Measurements from ENCODE around the gene EPB42.
"Not testable (repeated sequence)": the region's sequence is repeated elsewhere in the genome, so short reads cannot be mapped to it uniquely, and the experiment has no call there.

The EPB42 gene

GRCh38 chr15:43184407-43185124 lies 36.3 kb downstream of the EPB42 start:
- DNase-seq = peak in 1 of 2 donors; percentile 16

GRCh38 chr15:43183270-43183669 lies 37.5 kb downstream of the EPB42 start:
- DNase-seq = no peak

GRCh38 chr15:43177147-43177546 lies 43.7 kb downstream of the EPB42 start:
- DNase-seq = not testable (repeated sequence)

- DNase-seq = not testable (repeated sequence)
These were observed 45.0 kb downstream of the EPB42 start for GRCh38 chr15:43175656-43176309.

GRCh38 chr15:43169888-43170287 lies 50.9 kb downstream of the EPB42 start:
- no peak for DNase-seq

GRCh38 chr15:43168192-43169107 lies 52.4 kb downstream of the EPB42 start:
- no peak for DNase-seq

- DNase-seq = not testable (repeated sequence)
These were observed 53.6 kb downstream of the EPB42 start for GRCh38 chr15:43167261-43167660.

- DNase-seq = no peak
These were observed 55.0 kb downstream of the EPB42 start for GRCh38 chr15:43165801-43166325.

- no peak for DNase-seq
These were observed 67.5 kb downstream of the EPB42 start for GRCh38 chr15:43153269-43153668.

- peak in 1 of 2 donors; percentile 66 for DNase-seq
These were observed 69.1 kb downstream of the EPB42 start for GRCh38 chr15:43151688-43152087.

GRCh38 chr15:43150191-43150929 lies 70.5 kb downstream of the EPB42 start:
- no peak for DNase-seq
